HCT116 (cell line): ENCODE data around the gene CELA2A. TPM values are rescaled to one million over a fixed set of nuclear protein-coding genes. Genes with fewer than 3 reads are reported as not detected.
A peak's percentile ranks its signal among the peaks of the same experiment; 100 is the strongest.

Experiments used
- ATAC-seq: fragments of 200-7000 bp; cut with Tn5 transposase; 2 replicates; pipeline ENCODE4 v1.9.1; 2020; ENCODE audit warnings: mild to moderate bottlenecking, moderate library complexity
- BruUV-seq: library from RNA; stranded (reverse); fragments of 400-500 nt; replicated peaks from 2 replicates; lab custom pipeline; 2021; lab: Mats Ljungman, UMichigan
- CTCF ChIA-PET: fragments of 300-600 bp; sonication (Branson Sonifier 250); formaldehyde crosslinking; loops from one replicate; lab custom pipeline; 2021; ENCODE audit warnings: antibody characterized with exemption; lab: Charles Lee
- POLR2A ChIA-PET: fragments of 300-600, 350-600 bp; sonication (Branson Sonifier 250); formaldehyde crosslinking; loops from one replicate; lab custom pipeline; 2021; ENCODE audit warnings: antibody characterized with exemption; lab: Charles Lee
- RAD21 ChIA-PET, 2 experiments: fragments of 300-600 bp; sonication (Branson Sonifier 250); formaldehyde crosslinking; loops; one replicate each; lab custom pipeline; 2023; ENCODE audit warnings: low total read pairs in 2 of 2; ENCODE audit not compliant: uncharacterized antibody in 2 of 2, unreplicated experiment in 2 of 2, low non-redundant PET in 1 of 2; lab: Charles Lee
- DNase-seq: peaks from one replicate; pipeline ENCODE4 v3.0.0-alpha.2; 2010; ENCODE audit warnings: low read depth, low spot score
- H2AFZ ChIP-seq: fragments of 200-600 bp; shearing (Covaris generic), sonication (generic); 2 replicates; pipeline ENCODE4 v1.6.1; 2017; ENCODE audit warnings: low read depth, mixed run types, mixed read lengths, antibody characterized with exemption, low read length; ENCODE audit not compliant: poor library complexity, severe bottlenecking
- H3K27ac ChIP-seq: 2 replicates; pipeline ENCODE4 v1.5.1; 2012; ENCODE audit warnings: low read depth, low read length
- H3K27me3 ChIP-seq: fragments of 200-600 bp; sonication (generic); 2 replicates; pipeline ENCODE4 v1.6.1; 2016; ENCODE audit warnings: mixed run types, low read length, mixed read lengths; ENCODE audit not compliant: insufficient read depth
- H3K36me3 ChIP-seq, 2 experiments: fragments of 200-500 bp in 1 of 2; fragments of 200-600 bp in 1 of 2; sonication (Bioruptor generic) in 1 of 2; sonication (generic) in 1 of 2; 2 replicates each; pipeline versions ENCODE4 v1.5.1 to v1.6.1; 2014 to 2016; ENCODE audit warnings: low read length in 2 of 2, inconsistent platforms in 1 of 2, mixed read lengths in 1 of 2, mixed run types in 1 of 2; ENCODE audit not compliant: insufficient read depth in 2 of 2, control insufficient read depth in 1 of 2
- H3K4me1 ChIP-seq, 2 experiments: fragments of 200-600 bp in 1 of 2; sonication (generic) in 1 of 2; 2 replicates each; pipeline versions ENCODE4 v1.5.1 to v1.6.1; 2012 to 2017; ENCODE audit warnings: low read length in 2 of 2, inconsistent platforms in 1 of 2, mild to moderate bottlenecking in 1 of 2, mixed read lengths in 1 of 2, mixed run types in 1 of 2, moderate library complexity in 1 of 2; ENCODE audit not compliant: insufficient read depth in 2 of 2, control insufficient read depth in 1 of 2
- H3K4me2 ChIP-seq: fragments of 200-600 bp; sonication (generic); 2 replicates; pipeline ENCODE4 v1.6.1; 2017; ENCODE audit warnings: mixed run types, low read length, mixed read lengths
- H3K4me3 ChIP-seq, 2 experiments: fragments of 200-600 bp in 1 of 2; sonication (generic) in 1 of 2; replicated peaks in 1 of 2; 2 replicates each; pipeline ENCODE4 v1.5.1; 2011 to 2016; ENCODE audit warnings: low read length in 2 of 2, control low read depth in 1 of 2, low read depth in 1 of 2, mild to moderate bottlenecking in 1 of 2, mixed read lengths in 1 of 2, mixed run types in 1 of 2
- H3K79me2 ChIP-seq: fragments of 200-600 bp; sonication (generic); 2 replicates; pipeline ENCODE4 v1.6.1; 2017; ENCODE audit warnings: mild to moderate bottlenecking, mixed run types, low read length, moderate library complexity, mixed read lengths; ENCODE audit not compliant: insufficient read depth
- H3K9ac ChIP-seq: fragments of 200-600 bp; sonication (generic); 2 replicates; pipeline ENCODE4 v1.6.1; 2016; ENCODE audit warnings: low read length, mixed read lengths
- H3K9me2 ChIP-seq: fragments of 200-600 bp; sonication (generic), shearing (Covaris generic); 2 replicates; pipeline ENCODE4 v1.6.1; 2017; ENCODE audit warnings: mixed run types, mild to moderate bottlenecking, moderate library complexity; ENCODE audit not compliant: insufficient read depth
- H3K9me3 ChIP-seq, 2 experiments: fragments of 200-500 bp in 1 of 2; fragments of 200-600 bp in 1 of 2; sonication (Bioruptor generic) in 1 of 2; sonication (generic) in 1 of 2; 2 replicates each; pipeline ENCODE4 v1.6.1; 2014 to 2017; ENCODE audit warnings: low read length in 2 of 2, mixed read lengths in 2 of 2, inconsistent platforms in 1 of 2, low read depth in 1 of 2, mild to moderate bottlenecking in 1 of 2, mixed run types in 1 of 2, moderate library complexity in 1 of 2; ENCODE audit not compliant: control insufficient read depth in 1 of 2, insufficient read depth in 1 of 2
- H4K20me1 ChIP-seq: fragments of 200-600 bp; sonication (generic), shearing (Covaris generic); 2 replicates; pipeline ENCODE4 v1.6.1; 2017; ENCODE audit warnings: mixed run types, mild to moderate bottlenecking, moderate library complexity; ENCODE audit not compliant: insufficient read depth
- ATF3 ChIP-seq: IDR thresholded peaks from 2 replicates; pipeline ENCODE4 v1.6.1; 2012
- CBX3 ChIP-seq: IDR thresholded peaks from 2 replicates; pipeline ENCODE4 v1.6.1; 2012; ENCODE audit warnings: low read depth
- CEBPB ChIP-seq: IDR thresholded peaks from 2 replicates; pipeline ENCODE4 v1.6.1; 2012; ENCODE audit warnings: low read depth
- EZH2 ChIP-seq: fragments of 200-600 bp; sonication (generic); IDR thresholded peaks from 2 replicates; pipeline ENCODE4 v1.6.1; 2017; ENCODE audit warnings: antibody characterized with exemption, mixed run types
- FOSL1 ChIP-seq: IDR thresholded peaks from 2 replicates; pipeline ENCODE4 v1.6.1; 2012; ENCODE audit warnings: low read depth
- JUND ChIP-seq: IDR thresholded peaks from 2 replicates; pipeline ENCODE4 v1.6.1; 2012
- MAX ChIP-seq: IDR thresholded peaks from 2 replicates; pipeline ENCODE4 v1.6.1; 2012
- POLR2A ChIP-seq: IDR thresholded peaks from 2 replicates; pipeline ENCODE4 v1.7.0; 2011; ENCODE audit warnings: borderline replicate concordance; ENCODE audit not compliant: insufficient read depth, insufficient read length; ENCODE audit errors: extremely low read depth
- POLR2AphosphoS5 ChIP-seq: IDR thresholded peaks from 2 replicates; pipeline ENCODE4 v1.6.1; 2011; ENCODE audit warnings: mild to moderate bottlenecking, low read depth, low read length, moderate library complexity
- REST ChIP-seq: IDR thresholded peaks from 2 replicates; pipeline ENCODE4 v1.6.1; 2012; ENCODE audit warnings: low read depth
- SP1 ChIP-seq: IDR thresholded peaks from 2 replicates; pipeline ENCODE4 v1.6.1; 2012; ENCODE audit warnings: low read depth
- TCF7L2 ChIP-seq: IDR thresholded peaks from 2 replicates; pipeline ENCODE4 v1.7.0; 2011; ENCODE audit warnings: borderline replicate concordance, inconsistent platforms; ENCODE audit not compliant: insufficient read depth, insufficient read length; ENCODE audit errors: extremely low read depth
- ZBTB33 ChIP-seq: IDR thresholded peaks from 2 replicates; pipeline ENCODE4 v1.6.1; 2011; ENCODE audit warnings: mild to moderate bottlenecking, low read length, moderate library complexity; ENCODE audit not compliant: insufficient replicate concordance; ENCODE audit errors: extremely low read depth
- ZFX ChIP-seq: fragments of 450-650 bp; IDR thresholded peaks from 2 replicates; pipeline ENCODE4 v1.6.1; 2017
- ZNF274 ChIP-seq: fragments of 200-500 bp; sonication (Bioruptor generic); IDR thresholded peaks from 2 replicates; pipeline ENCODE4 v1.6.1; 2014; ENCODE audit warnings: mild to moderate bottlenecking, low read depth, low read length, inconsistent platforms
- intact Hi-C: fragments of 100-400 bp; cut with micrococcal nuclease; formaldehyde crosslinking; loops from 2 replicates; pipeline ENCODE4 v1.10.0; 2022
- total RNA-seq: library from RNA; stranded (reverse); gene quantifications from one replicate; pipeline ENCODE4 v1.2.1, GENCODE V29; 2021; ENCODE audit not compliant: unreplicated experiment

The CELA2A gene
- total RNA-seq, 1 experiment from 2014 or later, result 1.6 TPM

- Histone ChIP-seq H3K36me3 (peaks cover 0 to 5% of the 10 kb centered on the region in 2 experiments; a peak in 1 of 4 replicates), H3K79me2 (peaks cover 11% of the 10 kb centered on the region), H3K4me1 (peaks cover 7 to 69% of the 10 kb centered on the region in 2 experiments; a peak in 3 of 4 replicates), H3K27ac (no peak overlapping the region), H4K20me1 (peaks cover 5% of the 10 kb centered on the region; the same call in 1 of the 2 replicates), H3K4me3 (no peak overlapping the region), H3K27me3 (no peaks in the 10 kb centered on the region), H3K9me2 (no peaks in the 10 kb centered on the region), H3K4me2 (no peak overlapping the region), H2AFZ (no peak overlapping the region), H3K9ac (no peak overlapping the region), H3K9me3 (no peaks in the 10 kb centered on the region)
- ATAC-seq (no peak), DNase-seq (no peak)
- ChIA-PET RAD21 (no interaction called here), CTCF (no interaction called here), POLR2A (no interaction called here)
- intact Hi-C loops, result no loop called here
- TSS peak; percentile 19 for BruUV-seq
- no peak for TF ChIP-seq ZBTB33
- TF ChIP-seq JUND, result no peak
- TF ChIP-seq POLR2AphosphoS5, result no peak
- TF ChIP-seq CEBPB, result no peak
- no peak for TF ChIP-seq EZH2
- no peak for TF ChIP-seq ZNF274
- no peak for TF ChIP-seq ZFX
- TF ChIP-seq SP1, result no peak
- no peak for TF ChIP-seq CBX3
- TF ChIP-seq TCF7L2, result no peak
- TF ChIP-seq POLR2A, result no peak
- TF ChIP-seq MAX, result no peak
- no peak for TF ChIP-seq ATF3
- TF ChIP-seq FOSL1, result no peak
- TF ChIP-seq REST, result no peak
Measured at GRCh38 chr1:15428815-15429435, 27.6 kb upstream of the CELA2A start.
